Keratinocyte (primary cell): Measurements from ENCODE around the gene ZNF891. TPM values are rescaled to one million over a fixed set of nuclear protein-coding genes. Genes with fewer than 3 reads are reported as not detected.

Experiments used
- DNase-seq: peaks from one replicate; pipeline ENCODE4 v3.0.0-alpha.2; 2011; ENCODE audit warnings: low read depth, missing footprints, low spot score
- FAIRE-seq: peaks from 2 replicates; lab custom pipeline; 2011; peaks lifted over from hg19 to GRCh38; lab: Jason Lieb, UNC
- H2AFZ ChIP-seq: 2 replicates; pipeline ENCODE4 v1.6.0; 2012; ENCODE audit warnings: low read length, control low read depth, inconsistent platforms; ENCODE audit not compliant: control insufficient read depth
- H3K27ac ChIP-seq: 2 replicates; pipeline ENCODE4 v1.5.1; 2011; ENCODE audit warnings: low read length; ENCODE audit not compliant: control insufficient read depth, insufficient read depth
- H3K27me3 ChIP-seq: 3 replicates; pipeline ENCODE4 v1.6.0; 2011; ENCODE audit warnings: low read length; ENCODE audit not compliant: control insufficient read depth, insufficient read depth; ENCODE audit errors: extremely low read depth
- H3K36me3 ChIP-seq, 2 experiments: 2 replicates in 1 of 2; 3 replicates in 1 of 2; pipeline ENCODE4 v1.5.1; 2011; ENCODE audit warnings: low read length in 2 of 2, mild to moderate bottlenecking in 1 of 2; ENCODE audit not compliant: control insufficient read depth in 2 of 2, insufficient read depth in 2 of 2; ENCODE audit errors: extremely low read depth in 1 of 2
- H3K4me1 ChIP-seq: 3 replicates; pipeline ENCODE4 v1.5.1; 2011; ENCODE audit warnings: low read length; ENCODE audit not compliant: control insufficient read depth, insufficient read depth; ENCODE audit errors: extremely low read depth
- H3K4me2 ChIP-seq: 3 replicates; pipeline ENCODE4 v1.6.0; 2011; ENCODE audit warnings: low read depth, low read length; ENCODE audit not compliant: control insufficient read depth, insufficient read depth; ENCODE audit errors: extremely low read depth
- H3K4me3 ChIP-seq, 3 experiments: fragments of 200-600 bp in 1 of 3; sonication (generic) in 1 of 3; 2 replicates in 2 of 3; 3 replicates in 1 of 3; pipeline ENCODE4 v1.5.1; 2011 to 2016; ENCODE audit warnings: low read length in 3 of 3, mild to moderate bottlenecking in 3 of 3, control low read depth in 2 of 3, inconsistent platforms in 1 of 3, low read depth in 1 of 3, mixed read lengths in 1 of 3, mixed run types in 1 of 3, moderate library complexity in 1 of 3; ENCODE audit not compliant: control insufficient read depth in 2 of 3, insufficient read depth in 2 of 3; ENCODE audit errors: extremely low read depth in 1 of 3
- H3K79me2 ChIP-seq: 2 replicates; pipeline ENCODE4 v1.6.0; 2012; ENCODE audit warnings: low read length; ENCODE audit not compliant: control insufficient read depth, insufficient read depth
- H3K9ac ChIP-seq: 3 replicates; pipeline ENCODE4 v1.6.0; 2011; ENCODE audit warnings: low read length; ENCODE audit not compliant: control insufficient read depth, insufficient read depth; ENCODE audit errors: extremely low read depth
- H3K9me1 ChIP-seq: 3 replicates; pipeline ENCODE4 v1.6.0; 2011; ENCODE audit warnings: low read length; ENCODE audit not compliant: control insufficient read depth, insufficient read depth; ENCODE audit errors: extremely low read depth
- H3K9me3 ChIP-seq: 2 replicates; pipeline ENCODE4 v1.5.1; 2012; ENCODE audit warnings: low read depth, low read length; ENCODE audit not compliant: control insufficient read depth
- H4K20me1 ChIP-seq: 3 replicates; pipeline ENCODE4 v1.6.0; 2011; ENCODE audit warnings: low read length; ENCODE audit not compliant: control insufficient read depth, insufficient read depth; ENCODE audit errors: extremely low read depth
- CTCF ChIP-seq, 3 experiments: IDR thresholded peaks in 1 of 3; conservative IDR thresholded peaks in 1 of 3; optimal IDR thresholded peaks in 1 of 3; 2 replicates in 2 of 3; 3 replicates in 1 of 3; pipeline versions ENCODE3 to v1.5.1; 2011; ENCODE audit warnings: low read length in 3 of 3, mild to moderate bottlenecking in 3 of 3, moderate library complexity in 2 of 3, control low read depth in 1 of 3, inconsistent platforms in 1 of 3; ENCODE audit not compliant: insufficient read depth in 2 of 3; ENCODE audit errors: extremely low read depth in 1 of 3
- EZH2 ChIP-seq: IDR thresholded peaks from one replicate; pipeline ENCODE4 v1.6.1; 2012; ENCODE audit warnings: inconsistent platforms, mild to moderate bottlenecking, low read length, moderate library complexity
- dilution Hi-C: fragments of 300-500 bp; cut with MboI; formaldehyde crosslinking; loops from one replicate; pipeline ENCODE4 v1.7.0; 2020; ENCODE audit warnings: low sequenced_read_pairs; ENCODE audit not compliant: extremely low pct_ligation_motif_present
- polyA plus RNA-seq, 5 experiments: library from polyadenylated mRNA; depleted of rRNA in 3 of 5; stranded (reverse) in 3 of 5; stranded (forward) in 1 of 5; unstranded in 1 of 5; fragments of >200 nt; gene quantifications; 1 replicate in 1 of 5; 2 replicates in 3 of 5; 3 replicates in 1 of 5; pipeline versions ENCODE4 v1.2.1 to v1.2.3, GENCODE V29; 2011 to 2012; ENCODE audit warnings: missing spikeins in 2 of 5, low read depth in 1 of 5, low replicate concordance in 1 of 5

ZNF891 gene
- polyA plus RNA-seq, 1 donor (not counting 4 experiments of a cell fraction or from before 2014, with no cell fraction given) = 0.79 TPM

GRCh38 chr12:133063556-133063955 is 66.5 kb downstream of the ZNF891 start:
- Histone ChIP-seq H2AFZ (no peak overlapping the region), H3K27ac (no peak overlapping the region), H3K36me3 (no peaks in the 10 kb centered on the region), H3K9me1 (no peaks in the 10 kb centered on the region), H3K4me2 (no peak overlapping the region), H3K4me1 (no peaks in the 10 kb centered on the region), H3K79me2 (no peaks in the 10 kb centered on the region), H4K20me1 (no peaks in the 10 kb centered on the region), H3K4me3 (no peak overlapping the region), H3K27me3 (no peaks in the 10 kb centered on the region), H3K9me3 (peaks cover 52% of the 10 kb centered on the region), H3K9ac (no peak overlapping the region)
- TF ChIP-seq EZH2 = no peak
- no peak for TF ChIP-seq CTCF (optimal IDR thresholded peaks at IDR 0.05 in 1 of 3, IDR thresholded peaks at IDR 0.05 in 1 of 3, conservative IDR thresholded peaks at IDR 0.05 in 1 of 3; ENCODE audit: extremely low read depth in 1 of 3, insufficient read depth in 2 of 3, low read length in 3 of 3)
- DNase-seq (no peak), FAIRE-seq (no peak)
- dilution Hi-C loops = no loop called here

- FAIRE-seq (no peak), DNase-seq (no peak)
- H3K4me2 ChIP-seq = no peak overlapping the region
- H3K79me2 ChIP-seq = no peaks in the 10 kb centered on the region
- peaks cover 3 to 9% of the 10 kb centered on the region in 2 experiments for H3K36me3 ChIP-seq
- H3K9me3 ChIP-seq = peaks cover 67% of the 10 kb centered on the region
- no peaks in the 10 kb centered on the region for H3K4me1 ChIP-seq
- no peak overlapping the region for H3K4me3 ChIP-seq
- no peak overlapping the region for H3K27ac ChIP-seq
- dilution Hi-C loops = no loop called here
- H3K9ac ChIP-seq = no peak overlapping the region
- H4K20me1 ChIP-seq = no peaks in the 10 kb centered on the region
- no peaks in the 10 kb centered on the region for H3K27me3 ChIP-seq
- no peaks in the 10 kb centered on the region for H3K9me1 ChIP-seq
- TF ChIP-seq CTCF (optimal IDR thresholded peaks at IDR 0.05 in 1 of 3, IDR thresholded peaks at IDR 0.05 in 1 of 3, conservative IDR thresholded peaks at IDR 0.05 in 1 of 3; ENCODE audit: extremely low read depth in 1 of 3, insufficient read depth in 2 of 3, low read length in 3 of 3) (no peak), EZH2 (no peak)
- H2AFZ ChIP-seq = no peak overlapping the region
These were observed 68.1 kb downstream of the ZNF891 start for GRCh38 chr12:133061954-133062353.
